Neural cell (in vitro differentiated cells): ENCODE data around the gene INPP1. TPM values are rescaled to one million over a fixed set of nuclear protein-coding genes. Genes with fewer than 3 reads are reported as not detected.

Source experiments
- H2AFZ ChIP-seq: fragments of 200-600, 300-800 bp; sonication (generic), shearing (Covaris generic); 2 replicates; pipeline ENCODE4 v1.6.0; 2014; ENCODE audit warnings: low read depth, mild to moderate bottlenecking, antibody characterized with exemption, low read length, moderate library complexity
- H3F3A ChIP-seq: fragments of 200-600 bp; shearing (Covaris generic); 2 replicates; pipeline ENCODE4 v1.6.1; 2016; ENCODE audit warnings: mild to moderate bottlenecking, moderate library complexity, mixed read lengths, antibody characterized with exemption, low read length; ENCODE audit not compliant: insufficient read depth, poor library complexity, severe bottlenecking
- H3K27ac ChIP-seq: fragments of 200-600, 300-800 bp; sonication (generic), shearing (Covaris generic); 2 replicates; pipeline ENCODE4 v1.5.1; 2014; ENCODE audit warnings: mild to moderate bottlenecking, low read length, moderate library complexity
- H3K27me3 ChIP-seq: fragments of 300-800, 200-600 bp; sonication (generic), shearing (Covaris generic); 2 replicates; pipeline ENCODE4 v1.6.0; 2014; ENCODE audit warnings: mild to moderate bottlenecking, low read depth, low read length, moderate library complexity; ENCODE audit not compliant: insufficient read depth
- H3K36me3 ChIP-seq: fragments of 300-800, 200-600 bp; sonication (generic), shearing (Covaris generic); 2 replicates; pipeline ENCODE4 v1.5.1; 2014; ENCODE audit warnings: mild to moderate bottlenecking, antibody characterized with exemption, low read length, moderate library complexity; ENCODE audit not compliant: insufficient read depth
- H3K4me2 ChIP-seq: fragments of 300-800, 200-600 bp; sonication (generic), shearing (Covaris generic); 2 replicates; pipeline ENCODE4 v1.6.0; 2014; ENCODE audit warnings: mild to moderate bottlenecking, low read length
- H3K4me3 ChIP-seq: fragments of 300-800, 200-600 bp; sonication (generic), shearing (Covaris generic); 2 replicates; pipeline ENCODE4 v1.5.1; 2014; ENCODE audit warnings: mild to moderate bottlenecking, low read length, moderate library complexity
- H3K79me2 ChIP-seq: fragments of 200-600 bp; shearing (Covaris generic); replicated peaks from 2 replicates; pipeline ENCODE4 v1.6.0; 2014; ENCODE audit warnings: mild to moderate bottlenecking, low read length, moderate library complexity; ENCODE audit not compliant: insufficient read depth
- H3K9ac ChIP-seq: fragments of 300-800, 200-600 bp; sonication (generic), shearing (Covaris generic); 2 replicates; pipeline ENCODE4 v1.6.1; 2016; ENCODE audit warnings: mild to moderate bottlenecking, low read length, mixed read lengths
- H3K9me2 ChIP-seq: fragments of 200-600 bp; shearing (Covaris generic); 2 replicates; pipeline ENCODE4 v1.6.1; 2016; ENCODE audit warnings: mild to moderate bottlenecking, low read length, mixed read lengths; ENCODE audit not compliant: insufficient read depth
- H3K9me3 ChIP-seq: fragments of 200-600, 300-800 bp; sonication (generic), shearing (Covaris generic); 2 replicates; pipeline ENCODE4 v1.6.1; 2016; ENCODE audit warnings: mild to moderate bottlenecking, mixed run types, low read length, moderate library complexity, mixed read lengths
- H4K20me1 ChIP-seq: fragments of 200-600 bp; shearing (Covaris generic); 2 replicates; pipeline ENCODE4 v1.6.1; 2016; ENCODE audit warnings: mild to moderate bottlenecking, mixed run types; ENCODE audit not compliant: insufficient read depth
- CTCF ChIP-seq: fragments of 450-650 bp; IDR thresholded peaks from 2 replicates; pipeline ENCODE4 v1.5.1; 2014; ENCODE audit warnings: antibody characterized with exemption, mild to moderate bottlenecking, moderate library complexity; ENCODE audit not compliant: poor library complexity, severe bottlenecking
- EP300 ChIP-seq: fragments of 450-650 bp; conservative IDR thresholded peaks from 2 replicates; pipeline ENCODE4 v1.6.1; 2014; ENCODE audit warnings: antibody characterized with exemption, mild to moderate bottlenecking, moderate library complexity; ENCODE audit not compliant: poor library complexity, severe bottlenecking
- EZH2 ChIP-seq: fragments of 200-600, 300-800 bp; shearing (Covaris generic), sonication (generic); IDR thresholded peaks from 2 replicates; pipeline ENCODE4 v1.6.1; 2014; ENCODE audit warnings: antibody characterized with exemption, low read length, borderline replicate concordance, mild to moderate bottlenecking; ENCODE audit not compliant: insufficient read depth, poor library complexity, severe bottlenecking
- MXI1 ChIP-seq: fragments of 450-650 bp; conservative IDR thresholded peaks from 2 replicates; pipeline ENCODE4 v1.6.1; 2014; ENCODE audit warnings: antibody characterized with exemption, mild to moderate bottlenecking; ENCODE audit not compliant: poor library complexity, severe bottlenecking
- POLR2AphosphoS5 ChIP-seq: IDR thresholded peaks from 2 replicates; pipeline ENCODE4 v1.6.1; 2012
- RAD21 ChIP-seq: fragments of 450-650 bp; conservative IDR thresholded peaks from 2 replicates; pipeline ENCODE4 v1.6.1; 2014; ENCODE audit warnings: antibody characterized with exemption, mild to moderate bottlenecking, moderate library complexity
- REST ChIP-seq: IDR thresholded peaks from 2 replicates; pipeline ENCODE4 v1.6.1; 2012; ENCODE audit warnings: borderline replicate concordance
- SMC3 ChIP-seq: fragments of 450-650 bp; conservative IDR thresholded peaks from 2 replicates; pipeline ENCODE4 v1.6.1; 2014; ENCODE audit warnings: antibody characterized with exemption, mild to moderate bottlenecking, moderate library complexity; ENCODE audit not compliant: poor library complexity
- TAF1 ChIP-seq: IDR thresholded peaks from 2 replicates; pipeline ENCODE4 v1.6.1; 2012; ENCODE audit warnings: low read depth
- polyA plus RNA-seq: library from polyadenylated mRNA; depleted of rRNA; stranded (reverse); fragments of >200 nt; gene quantifications from 2 replicates; pipeline ENCODE4 v1.2.3, GENCODE V29; 2014

The INPP1 gene
- polyA plus RNA-seq, 1 donor from 2014 or later = 15.1 TPM

GRCh38 chr2:190320696-190321095 lies 22.7 kb upstream of the INPP1 start:
- H3K4me2 ChIP-seq = no peak overlapping the region
- H3K9ac ChIP-seq = no peak overlapping the region

GRCh38 chr2:190323406-190323805 lies 20.0 kb upstream of the INPP1 start:
- no peaks in the 10 kb centered on the region for H4K20me1 ChIP-seq
- H3K36me3 ChIP-seq = no peaks in the 10 kb centered on the region
- no peak overlapping the region for H3K4me2 ChIP-seq
- no peak overlapping the region for H3K27ac ChIP-seq
- no peak overlapping the region for H2AFZ ChIP-seq
- no peaks in the 10 kb centered on the region for H3F3A ChIP-seq
- H3K27me3 ChIP-seq = no peaks in the 10 kb centered on the region
- H3K9me3 ChIP-seq = no peaks in the 10 kb centered on the region
- no peaks in the 10 kb centered on the region for H3K9me2 ChIP-seq
- TF ChIP-seq EZH2 (no peak), MXI1 (no peak), TAF1 (no peak), REST (no peak), RAD21 (no peak), CTCF (no peak)
- no peak overlapping the region for H3K4me3 ChIP-seq
- H3K9ac ChIP-seq = no peak overlapping the region
- peaks cover 4% of the 10 kb centered on the region for H3K79me2 ChIP-seq

More at GRCh38 chr2:190320696-190321095, 22.7 kb upstream of the INPP1 start:
- TF ChIP-seq EP300 (no peak), RAD21 (no peak), EZH2 (no peak), SMC3 (no peak), CTCF (no peak), POLR2AphosphoS5 (no peak), REST (no peak), TAF1 (no peak), MXI1 (no peak)
- H3F3A ChIP-seq = no peaks in the 10 kb centered on the region
- no peaks in the 10 kb centered on the region for H3K9me3 ChIP-seq
- H3K36me3 ChIP-seq = no peaks in the 10 kb centered on the region
- no peak overlapping the region for H3K27ac ChIP-seq
- no peaks in the 10 kb centered on the region for H4K20me1 ChIP-seq
- H3K9me2 ChIP-seq = no peaks in the 10 kb centered on the region
- peaks cover 5% of the 10 kb centered on the region for H3K79me2 ChIP-seq
- H3K27me3 ChIP-seq = no peaks in the 10 kb centered on the region
- H3K4me3 ChIP-seq = no peak overlapping the region
- no peak overlapping the region for H2AFZ ChIP-seq
